ACC112 (cell line): ENCODE measurements around the gene TDO2.

Experiments
- H2AFZ ChIP-seq: fragments of 200-600 bp; sonication (generic); one replicate; pipeline ENCODE4 v1.6.0; 2017; ENCODE audit warnings: antibody characterized with exemption, low read length; ENCODE audit not compliant: unreplicated experiment
- H3K27ac ChIP-seq: fragments of 200-600 bp; sonication (generic); 2 replicates; pipeline ENCODE4 v1.5.1; 2014; ENCODE audit warnings: low read depth, mild to moderate bottlenecking, antibody characterized with exemption, low read length, moderate library complexity
- H3K27me3 ChIP-seq: fragments of 200-600 bp; sonication (generic); 2 replicates; pipeline ENCODE4 v1.6.1; 2014; ENCODE audit warnings: mild to moderate bottlenecking, antibody characterized with exemption, low read length, moderate library complexity, mixed read lengths; ENCODE audit not compliant: insufficient read depth
- H3K36me3 ChIP-seq: fragments of 200-600 bp; sonication (generic); 2 replicates; pipeline ENCODE4 v1.6.1; 2016; ENCODE audit warnings: mild to moderate bottlenecking, antibody characterized with exemption, low read length, moderate library complexity, mixed read lengths; ENCODE audit not compliant: insufficient read depth
- H3K4me1 ChIP-seq: fragments of 200-600 bp; sonication (generic); one replicate; pipeline ENCODE4 v1.6.1; 2016; ENCODE audit warnings: low read length, mixed read lengths; ENCODE audit not compliant: insufficient read depth, unreplicated experiment, control insufficient read depth
- H3K4me3 ChIP-seq: fragments of 200-600 bp; sonication (generic); 2 replicates; pipeline ENCODE4 v1.5.1; 2014; ENCODE audit warnings: mild to moderate bottlenecking, low read depth, low read length
- H3K79me2 ChIP-seq: fragments of 200-600 bp; sonication (generic); one replicate; pipeline ENCODE4 v1.6.0; 2016; ENCODE audit warnings: low read length; ENCODE audit not compliant: control insufficient read depth, unreplicated experiment, insufficient read depth

Gene TDO2

GRCh38 chr4:155906554-155907247 lies 3.2 kb downstream of the TDO2 start:
- Histone ChIP-seq H3K4me3 (peak overlapping the region; percentile 74), H2AFZ (peak overlapping the region; percentile 77), H3K27me3 (no peaks in the 10 kb centered on the region; the same call in 1 of the 2 replicates), H3K79me2 (no peaks in the 10 kb centered on the region), H3K36me3 (no peaks in the 10 kb centered on the region), H3K27ac (peak overlapping the region; percentile 100), H3K4me1 (peaks cover 29% of the 10 kb centered on the region)

- no peak overlapping the region for H2AFZ ChIP-seq
- H3K79me2 ChIP-seq, result no peaks in the 10 kb centered on the region
- peaks cover 29% of the 10 kb centered on the region for H3K4me1 ChIP-seq
- peak overlapping the region; percentile 100 for H3K27ac ChIP-seq
- no peaks in the 10 kb centered on the region for H3K36me3 ChIP-seq
- H3K4me3 ChIP-seq, result peak overlapping the region; percentile 74; the same call in 1 of the 2 replicates
- H3K27me3 ChIP-seq, result no peaks in the 10 kb centered on the region; the same call in 1 of the 2 replicates
Measured at GRCh38 chr4:155907556-155907955, 4.1 kb downstream of the TDO2 start.

- H3K27ac ChIP-seq, result no peak overlapping the region
- H3K4me1 ChIP-seq, result peaks cover 29% of the 10 kb centered on the region
- no peak overlapping the region for H2AFZ ChIP-seq
- no peaks in the 10 kb centered on the region; the same call in 1 of the 2 replicates for H3K27me3 ChIP-seq
- no peaks in the 10 kb centered on the region for H3K79me2 ChIP-seq
- H3K36me3 ChIP-seq, result no peaks in the 10 kb centered on the region
- no peak overlapping the region for H3K4me3 ChIP-seq
Measured at GRCh38 chr4:155908187-155909139, 5.0 kb downstream of the TDO2 start.

GRCh38 chr4:155909615-155910226 lies 6.2 kb downstream of the TDO2 start:
- no peak overlapping the region for H3K27ac ChIP-seq
- no peaks in the 10 kb centered on the region; the same call in 1 of the 2 replicates for H3K27me3 ChIP-seq
- no peaks in the 10 kb centered on the region for H3K79me2 ChIP-seq
- H3K4me3 ChIP-seq, result no peak overlapping the region
- peaks cover 29% of the 10 kb centered on the region for H3K4me1 ChIP-seq
- no peaks in the 10 kb centered on the region for H3K36me3 ChIP-seq
- H2AFZ ChIP-seq, result no peak overlapping the region

- Histone ChIP-seq H3K79me2 (no peaks in the 10 kb centered on the region), H3K27ac (no peak overlapping the region), H3K4me1 (peaks cover 18% of the 10 kb centered on the region), H2AFZ (no peak overlapping the region), H3K36me3 (no peaks in the 10 kb centered on the region), H3K4me3 (no peak overlapping the region), H3K27me3 (no peaks in the 10 kb centered on the region)
Measured at GRCh38 chr4:155911905-155912304, 8.4 kb downstream of the TDO2 start.

- Histone ChIP-seq H3K4me1 (no peaks in the 10 kb centered on the region), H3K27ac (no peak overlapping the region), H3K4me3 (no peak overlapping the region), H3K36me3 (no peaks in the 10 kb centered on the region), H3K27me3 (no peaks in the 10 kb centered on the region), H3K79me2 (no peaks in the 10 kb centered on the region), H2AFZ (no peak overlapping the region)
Measured at GRCh38 chr4:155914782-155915181, 11.3 kb downstream of the TDO2 start.

GRCh38 chr4:155921597-155921996 lies 18.1 kb downstream of the TDO2 start:
- Histone ChIP-seq H3K79me2 (no peaks in the 10 kb centered on the region), H2AFZ (no peak overlapping the region), H3K4me1 (no peaks in the 10 kb centered on the region), H3K4me3 (no peak overlapping the region), H3K27ac (no peak overlapping the region), H3K36me3 (no peaks in the 10 kb centered on the region), H3K27me3 (no peaks in the 10 kb centered on the region)

GRCh38 chr4:155924637-155925036 lies 21.1 kb downstream of the TDO2 start:
- no peaks in the 10 kb centered on the region for H3K36me3 ChIP-seq
- no peaks in the 10 kb centered on the region for H3K4me1 ChIP-seq
- no peak overlapping the region for H2AFZ ChIP-seq
- H3K4me3 ChIP-seq, result no peak overlapping the region
- no peaks in the 10 kb centered on the region for H3K79me2 ChIP-seq
- H3K27ac ChIP-seq, result no peak overlapping the region
- no peaks in the 10 kb centered on the region for H3K27me3 ChIP-seq

GRCh38 chr4:155929833-155930232 lies 26.3 kb downstream of the TDO2 start:
- H3K79me2 ChIP-seq, result no peaks in the 10 kb centered on the region
- H3K36me3 ChIP-seq, result no peaks in the 10 kb centered on the region
- H2AFZ ChIP-seq, result no peak overlapping the region
- H3K27ac ChIP-seq, result no peak overlapping the region
- no peak overlapping the region for H3K4me3 ChIP-seq
- H3K27me3 ChIP-seq, result no peaks in the 10 kb centered on the region
- H3K4me1 ChIP-seq, result no peaks in the 10 kb centered on the region

- Histone ChIP-seq H2AFZ (no peak overlapping the region), H3K36me3 (no peaks in the 10 kb centered on the region), H3K4me3 (no peak overlapping the region), H3K4me1 (no peaks in the 10 kb centered on the region), H3K79me2 (no peaks in the 10 kb centered on the region), H3K27ac (no peak overlapping the region), H3K27me3 (no peaks in the 10 kb centered on the region)
Measured at GRCh38 chr4:155930330-155930729, 26.8 kb downstream of the TDO2 start.
